ENCODE data around the gene AFMID. TPM values are rescaled to one million over a fixed set of nuclear protein-coding genes. Genes with fewer than 3 reads are reported as not detected.

Gene AFMID
- total RNA-seq, 1 experiment from 2014 or later: 65.8 TPM

GRCh38 chr17:78232859-78233173 lies 45.7 kb downstream of the AFMID start:
- ChIA-PET CTCF (no interaction called here), POLR2A (no interaction called here), RAD21 (ENCODE audit: low non-redundant PET in 1 of 2, low total read pairs in 2 of 2, uncharacterized antibody in 2 of 2, unreplicated experiment in 2 of 2) (no interaction called here)
- Histone ChIP-seq H3K4me1 (ENCODE audit: control insufficient read depth in 1 of 2, insufficient read depth in 2 of 2, low read length in 2 of 2) (no peaks in the 10 kb centered on the region), H2AFZ (ENCODE audit: low read depth, low read length, poor library complexity, severe bottlenecking) (no peak overlapping the region), H3K9ac (ENCODE audit: low read length) (no peak overlapping the region), H3K9me2 (ENCODE audit: insufficient read depth) (no peaks in the 10 kb centered on the region), H4K20me1 (ENCODE audit: insufficient read depth) (no peaks in the 10 kb centered on the region), H3K4me3 (replicated peaks in 1 of 2; ENCODE audit: low read depth in 1 of 2, low read length in 2 of 2) (no peak overlapping the region), H3K9me3 (ENCODE audit: control insufficient read depth in 1 of 2, insufficient read depth in 1 of 2, low read depth in 1 of 2, low read length in 2 of 2) (no peaks in the 10 kb centered on the region), H3K36me3 (ENCODE audit: control insufficient read depth in 1 of 2, insufficient read depth in 2 of 2, low read length in 2 of 2) (no peaks in the 10 kb centered on the region), H3K27ac (ENCODE audit: low read depth, low read length) (no peak overlapping the region), H3K27me3 (ENCODE audit: insufficient read depth, low read length) (no peaks in the 10 kb centered on the region), H3K4me2 (ENCODE audit: low read length) (no peak overlapping the region), H3K79me2 (ENCODE audit: insufficient read depth, low read length) (no peaks in the 10 kb centered on the region)
- intact Hi-C loops (cut with micrococcal nuclease): no loop called here
- no TSS peak for BruUV-seq (replicated peaks)
- DNase-seq (ENCODE audit: low read depth, low spot score) (no peak), ATAC-seq (no peak)
- TF ChIP-seq ZNF274 (IDR thresholded peaks at IDR 0.05; ENCODE audit: low read depth, low read length) (no peak), JUND (IDR thresholded peaks at IDR 0.05) (no peak), CTCF (IDR thresholded peaks at IDR 0.05 in 2 of 3, conservative IDR thresholded peaks at IDR 0.05 in 1 of 3; ENCODE audit: borderline replicate concordance in 1 of 3, insufficient read depth in 1 of 3, low read depth in 2 of 3, low read length in 2 of 3) (no peak), SRF (IDR thresholded peaks at IDR 0.05; ENCODE audit: low read depth) (no peak), POLR2A (IDR thresholded peaks at IDR 0.05; ENCODE audit: borderline replicate concordance, extremely low read depth, insufficient read depth, insufficient read length) (no peak), FOSL1 (IDR thresholded peaks at IDR 0.05; ENCODE audit: low read depth) (no peak)

GRCh38 chr17:78233678-78234077 lies 46.5 kb downstream of the AFMID start:
- Histone ChIP-seq H2AFZ (ENCODE audit: low read depth, low read length, poor library complexity, severe bottlenecking) (no peak overlapping the region), H3K4me1 (ENCODE audit: control insufficient read depth in 1 of 2, insufficient read depth in 2 of 2, low read length in 2 of 2) (no peaks in the 10 kb centered on the region), H4K20me1 (ENCODE audit: insufficient read depth) (no peaks in the 10 kb centered on the region), H3K27ac (ENCODE audit: low read depth, low read length) (no peak overlapping the region), H3K9me3 (ENCODE audit: control insufficient read depth in 1 of 2, insufficient read depth in 1 of 2, low read depth in 1 of 2, low read length in 2 of 2) (no peaks in the 10 kb centered on the region), H3K79me2 (ENCODE audit: insufficient read depth, low read length) (no peaks in the 10 kb centered on the region), H3K9me2 (ENCODE audit: insufficient read depth) (no peaks in the 10 kb centered on the region), H3K27me3 (ENCODE audit: insufficient read depth, low read length) (no peaks in the 10 kb centered on the region), H3K4me2 (ENCODE audit: low read length) (no peak overlapping the region), H3K9ac (ENCODE audit: low read length) (no peak overlapping the region), H3K36me3 (ENCODE audit: control insufficient read depth in 1 of 2, insufficient read depth in 2 of 2, low read length in 2 of 2) (no peaks in the 10 kb centered on the region), H3K4me3 (replicated peaks in 1 of 2; ENCODE audit: low read depth in 1 of 2, low read length in 2 of 2) (no peak overlapping the region)
- BruUV-seq (replicated peaks): no TSS peak
- POLR2A ChIA-PET: no interaction called here
- intact Hi-C loops (cut with micrococcal nuclease): no loop called here
- ATAC-seq: no peak
- peak; percentile 5; the same call in 1 of the 2 replicates for TF ChIP-seq ZFX (IDR thresholded peaks at IDR 0.05)
- no peak for TF ChIP-seq ATF3 (IDR thresholded peaks at IDR 0.05)
- no peak for TF ChIP-seq ZBTB33 (IDR thresholded peaks at IDR 0.05; ENCODE audit: extremely low read depth, insufficient replicate concordance, low read length)
- no peak for DNase-seq (ENCODE audit: low read depth, low spot score)
- RAD21 ChIA-PET (ENCODE audit: low non-redundant PET in 1 of 2, low total read pairs in 2 of 2, uncharacterized antibody in 2 of 2, unreplicated experiment in 2 of 2): no interaction called here
- CTCF ChIA-PET: no interaction called here
